Astrocyte (in vitro differentiated cells and primary cell): ENCODE data around the gene OR52L1. TPM values are rescaled to one million over a fixed set of nuclear protein-coding genes. Genes with fewer than 3 reads are reported as not detected.

Source experiments
- DNase-seq: peaks from one replicate; pipeline ENCODE4 v3.0.0-alpha.2; 2010; ENCODE audit warnings: low read depth
- FAIRE-seq: peaks from 2 replicates; lab custom pipeline; 2011; peaks lifted over from hg19 to GRCh38; lab: Jason Lieb, UNC
- H2AFZ ChIP-seq: 2 replicates; pipeline ENCODE4 v1.6.0; 2012; ENCODE audit warnings: low read depth, low read length, inconsistent platforms
- H3K27ac ChIP-seq: 2 replicates; pipeline ENCODE4 v1.5.1; 2011; ENCODE audit warnings: low read depth, low read length, inconsistent platforms
- H3K27me3 ChIP-seq: 2 replicates; pipeline ENCODE4 v1.6.0; 2011; ENCODE audit warnings: low read length, inconsistent platforms; ENCODE audit not compliant: insufficient read depth
- H3K36me3 ChIP-seq: 2 replicates; pipeline ENCODE4 v1.5.1; 2011; ENCODE audit warnings: low read length, inconsistent platforms; ENCODE audit not compliant: insufficient read depth
- H3K4me1 ChIP-seq: 2 replicates; pipeline ENCODE4 v1.5.1; 2011; ENCODE audit warnings: low read length, inconsistent platforms; ENCODE audit not compliant: insufficient read depth
- H3K4me2 ChIP-seq: 2 replicates; pipeline ENCODE4 v1.6.0; 2012; ENCODE audit warnings: low read length, inconsistent platforms
- H3K4me3 ChIP-seq: 2 replicates; pipeline ENCODE4 v1.5.1; 2011; ENCODE audit warnings: low read depth, mild to moderate bottlenecking, low read length, inconsistent platforms; ENCODE audit not compliant: insufficient read depth
- H3K79me2 ChIP-seq: 2 replicates; pipeline ENCODE4 v1.6.0; 2012; ENCODE audit warnings: mild to moderate bottlenecking, low read length, inconsistent platforms; ENCODE audit not compliant: insufficient read depth
- H3K9ac ChIP-seq: 2 replicates; pipeline ENCODE4 v1.6.0; 2012; ENCODE audit warnings: mild to moderate bottlenecking, low read length, inconsistent platforms
- H3K9me3 ChIP-seq: 2 replicates; pipeline ENCODE4 v1.5.1; 2012; ENCODE audit warnings: low read depth, mild to moderate bottlenecking, low read length, inconsistent platforms; ENCODE audit not compliant: insufficient read depth
- H4K20me1 ChIP-seq: 2 replicates; pipeline ENCODE4 v1.6.0; 2012; ENCODE audit warnings: low read length, inconsistent platforms; ENCODE audit not compliant: insufficient read depth
- H3K27ac Mint-ChIP-seq: one replicate; pipeline ENCODE4 v1.8.0; 2021; ENCODE audit warnings: mild to moderate bottlenecking, mixed read lengths; ENCODE audit not compliant: unreplicated experiment
- H3K27me3 Mint-ChIP-seq: one replicate; pipeline ENCODE4 v1.8.0; 2021; ENCODE audit warnings: low read depth, mixed read lengths; ENCODE audit not compliant: unreplicated experiment
- H3K36me3 Mint-ChIP-seq: one replicate; pipeline ENCODE4 v1.8.0; 2021; ENCODE audit warnings: low read depth, mixed read lengths; ENCODE audit not compliant: unreplicated experiment
- H3K4me1 Mint-ChIP-seq: one replicate; pipeline ENCODE4 v1.8.0; 2021; ENCODE audit warnings: low read depth, mixed read lengths; ENCODE audit not compliant: unreplicated experiment
- H3K4me3 Mint-ChIP-seq: one replicate; pipeline ENCODE4 v1.8.0; 2021; ENCODE audit warnings: mild to moderate bottlenecking, moderate library complexity, mixed read lengths; ENCODE audit not compliant: unreplicated experiment
- H3K9me3 Mint-ChIP-seq: one replicate; pipeline ENCODE4 v1.8.0; 2021; ENCODE audit warnings: mild to moderate bottlenecking, mixed read lengths; ENCODE audit not compliant: unreplicated experiment
- CTCF ChIP-seq: IDR thresholded peaks from 2 replicates; pipeline ENCODE4 v1.5.1; 2011; ENCODE audit warnings: low read depth, mild to moderate bottlenecking, inconsistent platforms, low read length, moderate library complexity; ENCODE audit not compliant: insufficient read depth
- EZH2 ChIP-seq: IDR thresholded peaks from 2 replicates; pipeline ENCODE4 v1.6.1; 2012; ENCODE audit warnings: mild to moderate bottlenecking, low read length, inconsistent platforms; ENCODE audit not compliant: insufficient read depth
- total RNA-seq: library from RNA; stranded (reverse); gene quantifications from 2 replicates; pipeline ENCODE4 v1.2.1, GENCODE V29; 2021

The OR52L1 gene
- total RNA-seq, 1 donor from 2014 or later: not detected

DNA sequence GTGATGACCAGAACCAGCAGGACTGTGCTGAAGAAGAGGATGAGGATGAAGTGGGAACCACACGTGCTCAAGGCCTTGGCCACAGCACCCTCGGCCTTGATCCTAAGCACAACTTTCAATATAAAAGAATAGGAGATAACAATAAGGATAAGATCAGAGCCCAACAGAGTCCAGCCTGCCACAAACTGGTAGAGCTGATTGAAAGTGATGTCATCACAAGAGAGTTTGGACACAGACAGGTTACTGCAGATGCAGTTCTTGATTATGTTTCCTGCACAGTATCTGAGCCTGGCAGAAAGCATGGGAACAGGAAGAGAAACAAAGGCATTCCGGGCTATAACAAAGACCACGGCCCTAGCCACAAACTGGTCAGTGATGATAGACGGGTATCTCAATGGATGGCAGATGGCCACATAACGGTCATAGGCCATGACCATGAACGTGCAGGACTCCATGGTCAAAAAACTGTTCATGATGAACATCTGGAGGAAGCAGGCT lies 15.5 kb upstream of the OR52L1 start:
- FAIRE-seq: no peak
- no peak overlapping the region for H3K4me3 Mint-ChIP-seq
- H3K4me1 Mint-ChIP-seq: no peaks in the 10 kb centered on the region

DNA sequence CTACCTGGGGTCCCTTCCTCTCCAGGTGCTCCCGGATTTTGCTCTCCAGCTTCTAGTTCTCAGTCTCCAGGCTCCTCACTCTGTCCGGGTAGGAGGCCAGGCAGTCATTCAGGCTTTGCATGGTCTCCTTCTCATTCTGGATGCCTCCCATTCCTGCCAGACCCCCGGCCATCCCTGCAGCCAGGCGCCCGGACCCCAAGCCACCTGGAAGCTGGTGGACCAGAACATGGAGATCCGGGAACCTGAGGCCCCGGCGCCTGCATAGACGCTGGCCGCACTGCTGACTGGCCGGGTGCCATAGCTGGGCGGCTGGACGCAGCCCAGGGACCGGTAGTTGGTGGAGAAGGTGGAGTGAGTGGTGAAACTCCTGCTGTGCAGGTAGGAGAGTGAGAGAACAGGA lies 8.0 kb upstream of the OR52L1 start:
- H3K36me3 Mint-ChIP-seq: no peaks in the 10 kb centered on the region
- no peaks in the 10 kb centered on the region for H4K20me1 ChIP-seq
- H3K79me2 ChIP-seq: no peaks in the 10 kb centered on the region
- peaks cover 14% of the 10 kb centered on the region for H3K27me3 Mint-ChIP-seq
- H3K27ac ChIP-seq: no peak overlapping the region
- no peaks in the 10 kb centered on the region for H3K4me1 ChIP-seq
- H3K9me3 Mint-ChIP-seq: no peaks in the 10 kb centered on the region
- no peak overlapping the region for H3K27ac Mint-ChIP-seq
- H3K4me2 ChIP-seq: no peak overlapping the region
- no peak overlapping the region for H3K4me3 ChIP-seq
- no peaks in the 10 kb centered on the region for H3K27me3 ChIP-seq
- no peaks in the 10 kb centered on the region for H3K4me1 Mint-ChIP-seq
- FAIRE-seq (no peak), DNase-seq (no peak)
- no peaks in the 10 kb centered on the region for H3K36me3 ChIP-seq
- no peak overlapping the region for H3K9ac ChIP-seq
- no peak for TF ChIP-seq EZH2
- no peak for TF ChIP-seq CTCF
- H2AFZ ChIP-seq: no peak overlapping the region
- peaks cover 3% of the 10 kb centered on the region for H3K9me3 ChIP-seq
- no peak overlapping the region for H3K4me3 Mint-ChIP-seq

More for the DNA sequence above, 15.5 kb upstream of the OR52L1 start:
- no peaks in the 10 kb centered on the region for H4K20me1 ChIP-seq
- Mint-ChIP-seq H3K9me3 (no peaks in the 10 kb centered on the region), H3K27me3 (peaks cover 5% of the 10 kb centered on the region), H3K36me3 (no peaks in the 10 kb centered on the region), H3K27ac (no peak overlapping the region)
- no peaks in the 10 kb centered on the region for H3K79me2 ChIP-seq
- no peaks in the 10 kb centered on the region for H3K4me1 ChIP-seq
- no peaks in the 10 kb centered on the region for H3K36me3 ChIP-seq
- H3K27me3 ChIP-seq: no peaks in the 10 kb centered on the region
- TF ChIP-seq EZH2 (no peak), CTCF (no peak)
- no peak for DNase-seq
- no peak overlapping the region for H3K4me3 ChIP-seq
- no peak overlapping the region for H3K4me2 ChIP-seq
- no peaks in the 10 kb centered on the region for H3K9me3 ChIP-seq
- no peak overlapping the region for H3K27ac ChIP-seq
- H2AFZ ChIP-seq: no peak overlapping the region
- no peak overlapping the region for H3K9ac ChIP-seq

DNA sequence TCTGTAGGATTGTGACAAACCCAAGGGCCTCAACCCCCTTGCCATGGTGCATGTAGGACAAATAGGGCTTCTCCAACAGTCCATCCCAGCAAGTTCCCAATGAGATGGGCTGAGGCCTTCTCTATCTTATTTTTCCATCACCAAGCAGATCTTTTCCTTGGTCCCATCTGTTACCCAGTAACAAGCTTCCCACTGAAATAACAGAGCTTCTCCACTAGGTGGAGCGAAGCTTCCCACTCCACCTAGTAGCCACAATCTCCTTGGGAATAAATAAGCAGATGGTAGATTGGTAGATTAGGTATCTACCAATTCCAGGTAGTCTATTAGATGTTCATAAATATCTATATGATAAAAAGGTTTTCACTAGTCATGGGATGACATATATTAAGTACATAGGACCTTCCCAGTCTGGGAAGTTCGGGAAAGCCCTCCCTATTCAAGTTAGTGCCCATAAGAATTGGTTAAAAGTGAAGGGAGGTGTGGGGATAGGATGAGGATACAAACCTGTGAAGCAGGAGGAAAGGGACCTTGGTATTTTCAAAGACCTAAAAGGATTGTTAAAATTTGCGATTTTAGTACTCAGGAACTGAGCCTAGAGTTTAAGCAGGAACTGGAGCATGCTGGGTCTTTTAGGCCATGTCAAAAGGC lies 5.9 kb upstream of the OR52L1 start:
- H4K20me1 ChIP-seq: no peaks in the 10 kb centered on the region
- H3K9ac ChIP-seq: no peak overlapping the region
- peaks cover 3% of the 10 kb centered on the region for H3K9me3 ChIP-seq
- H3K4me1 ChIP-seq: no peaks in the 10 kb centered on the region
- H3K27ac ChIP-seq: no peak overlapping the region
- DNase-seq: no peak
- Mint-ChIP-seq H3K9me3 (no peaks in the 10 kb centered on the region), H3K36me3 (no peaks in the 10 kb centered on the region), H3K27me3 (peaks cover 10% of the 10 kb centered on the region), H3K4me3 (no peak overlapping the region), H3K27ac (no peak overlapping the region), H3K4me1 (no peaks in the 10 kb centered on the region)
- H3K4me2 ChIP-seq: no peak overlapping the region
- no peak for TF ChIP-seq EZH2
- FAIRE-seq: no peak
- no peaks in the 10 kb centered on the region for H3K79me2 ChIP-seq
- H2AFZ ChIP-seq: no peak overlapping the region
- no peaks in the 10 kb centered on the region for H3K27me3 ChIP-seq
- no peak overlapping the region for H3K4me3 ChIP-seq
- H3K36me3 ChIP-seq: no peaks in the 10 kb centered on the region
